Left renal pelvis (tissue), 4 donors: ENCODE measurements around the gene HSP90AB1. TPM values are rescaled to one million over a fixed set of nuclear protein-coding genes. Genes with fewer than 3 reads are reported as not detected.

ENCODE experiments used
- DNase-seq, 4 donors: peaks; one replicate each; pipeline ENCODE4 v3.0.0-alpha.2; 2013; ENCODE audit warnings: low read depth in 4 of 4, low spot score in 3 of 4
- polyA plus RNA-seq, 4 donors: library from polyadenylated mRNA; unstranded; fragments of 120-200 nt; gene quantifications; one replicate each; pipeline ENCODE4 v1.2.1, GENCODE V29; 2013; ENCODE audit not compliant: insufficient read length in 4 of 4

Gene HSP90AB1
- polyA plus RNA-seq, 4 donors: 1,104 to 1,369 (median 1,222) TPM

DNA sequence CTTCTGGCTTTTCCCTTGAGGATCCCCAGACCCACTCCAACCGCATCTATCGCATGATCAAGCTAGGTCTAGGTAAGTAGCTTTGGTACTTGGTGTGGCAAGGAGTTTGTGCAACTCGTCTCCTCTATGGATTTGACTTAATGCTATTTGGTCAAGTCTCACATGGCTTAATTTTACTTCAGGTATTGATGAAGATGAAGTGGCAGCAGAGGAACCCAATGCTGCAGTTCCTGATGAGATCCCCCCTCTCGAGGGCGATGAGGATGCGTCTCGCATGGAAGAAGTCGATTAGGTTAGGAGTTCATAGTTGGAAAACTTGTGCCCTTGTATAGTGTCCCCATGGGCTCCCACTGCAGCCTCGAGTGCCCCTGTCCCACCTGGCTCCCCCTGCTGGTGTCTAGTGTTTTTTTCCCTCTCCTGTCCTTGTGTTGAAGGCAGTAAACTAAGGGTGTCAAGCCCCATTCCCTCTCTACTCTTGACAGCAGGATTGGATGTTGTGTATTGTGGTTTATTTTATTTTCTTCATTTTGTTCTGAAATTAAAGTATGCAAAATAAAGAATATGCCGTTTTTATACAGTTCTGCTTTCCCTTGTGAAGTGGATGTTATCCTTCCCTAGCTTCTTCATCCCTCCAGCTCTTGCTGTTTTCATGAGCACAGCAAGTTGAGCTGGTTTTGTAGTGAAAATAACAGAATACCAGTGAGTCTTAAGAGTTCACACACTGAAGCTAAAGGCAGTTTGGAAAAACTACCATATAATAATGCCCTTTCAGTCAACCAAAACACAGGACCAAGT, 6.6 kb downstream of the HSP90AB1 start:
- no peak for DNase-seq

DNA sequence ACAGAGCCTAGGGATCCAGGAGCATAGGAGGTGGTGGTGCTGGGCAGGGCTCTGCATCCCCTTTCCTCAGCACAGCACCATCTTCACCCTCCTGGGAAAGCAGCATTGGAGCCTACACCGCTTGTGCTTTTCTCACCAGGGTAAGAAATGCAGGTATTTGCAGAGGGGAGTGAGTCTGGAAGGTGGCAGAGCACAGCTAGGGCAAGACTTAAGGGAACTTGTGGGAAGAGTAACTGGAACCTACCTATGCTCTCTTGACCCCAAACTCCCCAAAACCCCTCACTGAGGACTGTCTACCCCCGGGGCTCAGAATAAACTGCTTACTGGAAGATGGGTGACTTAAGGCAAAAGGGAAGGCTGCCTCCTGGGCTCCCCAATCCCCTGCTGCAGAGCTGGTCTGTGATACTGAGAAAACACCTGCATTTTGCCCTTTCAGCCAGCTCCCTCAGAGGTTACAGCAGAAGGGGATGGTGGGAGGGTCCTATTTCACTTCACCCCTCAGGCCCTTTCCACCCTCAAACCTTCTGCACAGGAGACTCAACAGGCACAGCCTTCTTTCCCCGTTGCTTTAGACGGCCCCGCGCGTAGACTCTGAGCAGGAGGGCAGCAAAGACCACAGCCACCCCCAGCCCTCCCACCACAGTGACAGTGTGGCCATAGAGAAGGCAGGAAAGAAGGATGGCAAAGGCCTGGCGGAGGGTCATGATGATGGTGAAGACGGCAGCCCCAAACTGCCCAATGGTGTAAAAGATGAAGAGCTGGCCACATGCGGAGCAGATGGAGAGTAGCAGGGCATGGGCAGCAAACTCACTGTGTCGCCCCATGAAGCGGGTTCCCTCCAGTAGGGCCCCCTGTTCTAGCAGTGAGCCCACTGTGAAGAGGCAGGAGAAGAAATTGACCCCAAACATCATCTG, 7.5 kb downstream of the HSP90AB1 start:
- DNase-seq: no peak

DNA sequence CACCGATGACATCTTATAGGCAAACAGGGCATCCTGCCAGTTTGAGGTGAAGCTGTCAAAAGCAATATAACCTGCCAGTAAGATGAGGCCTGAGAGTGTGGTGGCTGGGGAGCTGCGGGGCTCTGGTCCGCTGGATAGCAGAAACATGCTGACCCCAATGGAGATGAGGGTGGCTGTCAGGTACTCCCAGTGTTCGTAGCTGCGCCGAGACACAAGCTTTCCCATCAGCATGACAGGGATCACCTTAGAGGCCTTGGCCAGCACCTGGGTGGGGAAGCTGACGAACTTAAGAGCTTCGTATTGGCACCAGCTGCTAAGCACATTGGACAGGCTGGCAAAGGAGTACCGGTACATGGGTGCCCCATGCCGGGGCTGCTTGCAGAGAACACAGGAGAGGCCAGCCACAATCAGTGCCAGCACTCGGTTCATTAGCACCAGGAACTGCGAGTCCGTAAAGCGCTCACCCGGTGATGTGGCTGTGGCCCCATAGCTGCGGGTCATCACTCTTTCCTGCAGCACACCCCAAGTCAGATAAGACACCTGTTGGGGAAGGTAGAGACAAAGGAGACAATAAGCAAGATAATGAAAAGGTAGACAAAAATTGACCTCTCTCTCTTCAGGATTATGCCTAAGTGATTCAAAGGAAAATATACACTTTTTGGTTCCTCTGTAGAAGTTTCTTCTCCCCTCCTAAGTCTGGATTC, 8.4 kb downstream of the HSP90AB1 start:
- DNase-seq: no peak

DNA sequence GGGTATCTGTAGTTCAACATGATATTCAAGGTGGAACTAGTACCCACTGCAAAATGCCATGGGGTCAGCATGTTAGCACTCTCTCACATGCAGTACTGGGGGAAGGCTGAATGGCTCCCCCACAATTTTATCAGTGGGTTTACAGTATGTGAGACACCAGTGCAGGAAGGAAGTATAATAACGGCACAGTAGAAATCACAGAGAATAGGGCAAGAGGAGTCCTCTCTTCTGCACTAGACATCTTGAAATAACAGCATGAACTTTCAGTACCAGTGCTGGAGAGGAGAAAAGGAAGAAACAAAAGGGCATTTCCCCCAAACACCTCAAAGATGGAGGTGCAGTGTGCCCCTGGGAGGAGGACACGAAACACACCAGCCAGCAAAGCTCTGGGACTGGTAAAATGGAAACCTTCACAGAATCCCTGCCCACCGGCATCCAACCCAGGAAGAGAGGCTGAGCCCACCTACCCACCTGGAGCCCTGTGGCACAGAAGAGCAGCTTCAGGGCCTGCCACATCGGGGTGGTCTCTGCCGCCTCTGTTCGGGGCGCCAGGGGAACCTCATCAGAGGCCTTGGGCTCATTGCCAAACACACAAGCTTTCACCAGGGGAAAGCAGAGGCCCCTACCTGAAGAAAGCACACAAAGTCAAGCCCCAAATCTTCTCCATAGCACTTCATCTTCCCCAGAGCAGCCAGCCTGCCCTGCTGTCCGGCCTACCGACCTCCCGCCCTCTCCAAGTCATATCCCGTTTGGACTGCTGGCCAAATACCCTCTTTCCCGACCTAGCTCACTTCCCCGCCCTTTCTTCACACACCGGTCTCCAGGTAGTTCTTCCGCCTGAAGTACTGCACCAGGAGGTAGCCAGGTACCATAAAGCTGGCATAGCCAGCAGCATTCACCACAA, 9.2 kb downstream of the HSP90AB1 start:
- DNase-seq: no peak

DNA sequence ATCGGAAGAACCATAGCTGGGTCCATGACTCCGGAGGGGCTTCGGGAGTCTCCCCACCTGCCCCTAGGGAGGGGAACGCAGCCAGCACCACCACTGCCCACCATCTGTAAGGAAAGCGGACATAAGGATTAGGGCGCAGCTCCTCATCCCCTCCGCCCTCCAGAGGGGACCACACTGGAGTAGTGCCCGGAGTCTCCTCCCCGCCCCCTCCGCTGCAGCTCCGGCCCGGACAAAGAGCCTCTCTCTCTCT, 9.8 kb downstream of the HSP90AB1 start:
- DNase-seq: no peak

DNA sequence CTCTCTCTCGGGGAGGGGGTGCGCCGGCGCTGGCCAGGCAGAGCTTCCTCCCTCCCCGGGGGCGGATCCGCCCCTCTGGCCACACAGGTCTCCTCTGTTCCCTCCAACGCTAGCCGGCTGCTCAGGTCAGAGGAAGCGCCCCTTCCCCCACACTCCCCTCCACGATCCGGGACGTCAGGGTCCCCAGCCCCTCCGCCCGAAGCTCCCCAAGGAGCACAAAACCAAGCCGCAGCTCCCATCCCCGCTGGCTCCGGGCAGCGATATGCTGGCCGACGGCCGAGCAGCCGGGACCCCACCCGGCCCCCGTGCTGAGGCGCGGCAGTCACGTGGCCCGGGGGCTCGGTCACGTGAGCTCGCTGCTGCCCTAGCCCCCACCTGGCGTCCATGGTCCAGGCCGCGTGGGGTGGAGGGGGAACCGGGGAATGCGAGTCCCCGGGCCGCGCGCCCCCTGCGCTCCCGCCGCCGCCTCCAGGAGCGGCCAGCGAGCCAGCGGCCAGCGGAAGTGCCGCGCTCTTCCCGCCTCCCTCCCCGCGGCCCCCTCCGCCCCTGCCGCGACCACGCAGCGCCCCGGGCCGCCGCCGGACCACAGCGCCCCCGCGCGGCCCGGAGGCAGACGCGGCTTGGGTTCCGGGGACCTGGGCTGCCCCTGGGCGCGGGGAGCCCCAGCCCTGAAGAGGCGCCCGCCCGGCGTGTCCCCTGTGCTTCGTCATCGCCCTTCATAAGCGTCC, 10.3 kb downstream of the HSP90AB1 start, which contains the start of gene SLC35B2:
Gene SLC35B2 (minus strand): TSS at position 504 of the 728 bp plus-strand sequence. CDS start 118 bp downstream, at position 386.
- DNase-seq: no peak

DNA sequence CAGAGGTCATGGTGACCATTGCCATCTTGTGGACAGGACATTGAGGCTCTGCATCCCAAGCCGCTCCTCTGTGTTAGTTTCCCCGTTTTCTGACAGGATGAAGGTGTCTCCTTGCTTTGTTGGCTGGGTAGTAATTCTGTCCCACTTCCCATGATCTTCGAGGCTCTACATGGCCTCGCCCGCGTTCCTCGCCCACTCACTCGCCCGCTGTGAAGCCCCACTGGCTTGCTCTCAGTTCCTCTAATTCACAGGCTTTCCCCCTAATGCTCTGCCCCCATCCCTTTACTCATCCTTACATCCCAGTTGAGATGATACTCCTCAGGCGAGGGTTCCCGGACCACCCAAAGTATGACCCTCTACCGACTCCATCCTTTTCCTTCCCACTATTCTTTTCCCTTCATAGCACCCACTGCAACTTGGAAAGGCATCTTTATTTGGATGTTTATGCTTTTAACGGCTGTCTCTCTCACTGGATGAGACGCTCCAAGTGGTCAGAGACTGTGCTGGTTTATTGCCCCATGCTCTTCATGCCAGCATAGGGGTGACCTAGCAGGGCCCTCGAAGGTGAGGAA, 10.9 kb downstream of the HSP90AB1 start:
- DNase-seq: no peak

DNA sequence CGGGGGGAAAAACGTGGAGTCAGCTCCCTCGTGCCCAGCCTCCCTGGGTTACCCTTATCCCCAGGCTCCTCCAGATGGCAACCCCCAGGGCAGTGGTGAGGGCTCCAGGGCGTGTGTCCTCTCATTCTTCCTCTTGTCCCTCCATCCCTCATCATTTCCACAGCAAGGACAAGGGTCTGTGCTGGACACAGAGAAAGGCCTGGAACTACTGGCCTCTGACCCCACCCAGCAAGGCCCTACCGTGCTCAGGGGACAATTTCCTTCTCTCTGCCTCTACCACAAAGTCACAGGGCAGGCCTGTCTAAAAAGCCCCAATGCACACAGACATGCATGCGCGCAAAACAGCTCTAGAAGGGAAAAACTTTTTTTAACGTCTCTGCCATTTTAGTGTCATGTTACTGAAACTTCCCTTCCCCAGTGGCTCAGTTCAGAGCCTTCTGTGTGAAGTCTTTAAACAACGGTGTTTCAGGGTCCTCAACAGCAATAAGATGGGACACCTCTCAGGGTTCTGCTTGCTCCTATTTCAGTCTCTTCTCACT, 11.5 kb downstream of the HSP90AB1 start:
- DNase-seq: no peak

DNA sequence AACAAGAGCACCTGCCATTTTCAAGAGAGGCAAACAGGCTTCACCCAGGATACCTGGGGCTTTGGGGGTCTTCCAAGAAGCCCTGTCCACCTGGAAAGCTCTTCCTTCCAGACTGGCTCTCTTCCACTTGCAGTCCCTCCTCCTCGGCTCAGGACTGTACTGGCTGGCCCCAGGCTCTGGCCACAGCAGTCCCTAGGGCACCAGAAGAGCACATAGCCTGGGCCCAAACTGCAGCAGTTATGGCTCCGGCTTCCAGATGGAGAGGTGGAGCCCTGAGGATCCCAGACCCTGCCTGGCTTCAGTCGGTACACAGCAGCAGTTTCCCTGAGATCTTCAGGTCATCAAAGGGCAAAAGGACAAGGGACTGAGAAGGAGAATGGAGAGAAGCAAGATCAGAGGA, 12.0 kb downstream of the HSP90AB1 start:
- no peak for DNase-seq

DNA sequence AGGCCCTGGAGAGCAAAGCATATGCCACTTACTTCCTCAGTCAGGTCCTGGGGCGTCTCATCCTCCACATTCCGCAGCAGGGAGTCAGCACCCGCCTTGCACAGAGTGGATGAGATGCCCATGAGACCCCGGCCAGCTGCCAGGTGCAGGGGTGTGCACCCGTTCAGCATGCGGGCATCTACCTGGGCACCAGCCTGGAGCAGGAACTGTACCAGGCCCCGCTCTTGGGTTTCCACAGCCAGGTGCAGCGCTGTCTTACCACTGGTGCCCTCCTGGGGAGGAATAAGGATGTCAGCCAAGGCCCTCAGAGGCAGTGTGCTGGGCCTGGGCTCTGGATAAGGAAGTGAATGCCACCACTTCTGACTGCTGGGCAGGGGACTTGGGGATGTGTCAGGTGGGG, 13.1 kb downstream of the HSP90AB1 start:
- DNase-seq: no peak

DNA sequence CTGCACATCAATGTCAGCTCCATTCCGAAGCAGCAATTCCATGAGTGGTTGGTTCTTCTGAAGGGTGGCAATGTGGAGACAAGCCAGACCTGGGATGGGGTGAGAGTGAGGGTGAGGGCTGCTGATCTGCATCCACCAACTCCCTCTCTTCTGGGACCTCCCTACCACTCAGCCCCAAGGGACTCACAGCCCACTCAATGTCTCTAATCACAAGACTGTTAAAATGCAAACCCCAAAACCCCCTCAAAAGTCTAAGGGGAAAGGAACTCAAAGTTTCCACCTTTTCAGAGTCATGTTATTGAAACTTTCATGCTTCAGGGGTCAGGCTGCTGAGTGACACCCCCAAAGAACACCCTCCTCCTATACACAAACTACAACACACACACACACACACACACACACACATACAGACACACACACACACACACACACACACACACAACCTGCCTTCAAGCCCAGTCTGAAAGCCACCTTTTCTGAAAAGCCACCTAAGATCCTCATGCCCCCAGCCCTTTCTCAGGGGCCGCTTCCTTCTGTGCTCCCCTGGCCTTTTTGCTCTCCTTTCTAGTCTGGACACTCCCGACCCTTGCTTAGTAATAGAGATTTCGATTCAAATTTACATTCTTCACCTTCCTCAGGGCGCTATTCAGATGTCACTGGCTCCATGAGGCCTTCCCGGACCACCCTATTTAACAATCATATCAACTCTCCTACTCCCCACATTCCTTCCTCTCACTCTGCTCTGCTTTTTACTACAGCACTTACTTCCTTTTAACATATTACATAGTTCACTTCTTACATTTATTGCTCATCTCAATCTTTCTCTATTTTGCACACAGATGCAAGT, 13.8 kb downstream of the HSP90AB1 start:
- DNase-seq: no peak

DNA sequence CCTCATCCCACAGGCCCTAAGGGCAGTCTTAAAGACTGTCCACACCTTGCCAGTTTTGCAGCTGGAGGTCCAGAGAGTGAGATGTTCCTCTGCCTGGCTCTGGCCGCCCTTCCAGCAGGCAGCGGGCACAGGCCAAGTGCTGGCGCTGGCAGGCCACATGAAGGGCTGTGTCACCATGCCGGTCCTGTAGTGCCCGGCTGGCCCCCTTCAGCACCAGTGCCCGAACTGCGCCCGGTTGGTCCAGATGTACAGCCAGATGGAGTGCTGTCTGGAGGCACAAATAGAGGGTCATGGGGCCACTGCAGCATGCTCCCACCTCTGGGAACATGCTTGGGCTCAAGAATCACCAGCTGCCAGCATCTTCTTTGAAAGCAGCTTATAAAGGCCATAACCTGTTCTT, 14.7 kb downstream of the HSP90AB1 start:
- DNase-seq: no peak

DNA sequence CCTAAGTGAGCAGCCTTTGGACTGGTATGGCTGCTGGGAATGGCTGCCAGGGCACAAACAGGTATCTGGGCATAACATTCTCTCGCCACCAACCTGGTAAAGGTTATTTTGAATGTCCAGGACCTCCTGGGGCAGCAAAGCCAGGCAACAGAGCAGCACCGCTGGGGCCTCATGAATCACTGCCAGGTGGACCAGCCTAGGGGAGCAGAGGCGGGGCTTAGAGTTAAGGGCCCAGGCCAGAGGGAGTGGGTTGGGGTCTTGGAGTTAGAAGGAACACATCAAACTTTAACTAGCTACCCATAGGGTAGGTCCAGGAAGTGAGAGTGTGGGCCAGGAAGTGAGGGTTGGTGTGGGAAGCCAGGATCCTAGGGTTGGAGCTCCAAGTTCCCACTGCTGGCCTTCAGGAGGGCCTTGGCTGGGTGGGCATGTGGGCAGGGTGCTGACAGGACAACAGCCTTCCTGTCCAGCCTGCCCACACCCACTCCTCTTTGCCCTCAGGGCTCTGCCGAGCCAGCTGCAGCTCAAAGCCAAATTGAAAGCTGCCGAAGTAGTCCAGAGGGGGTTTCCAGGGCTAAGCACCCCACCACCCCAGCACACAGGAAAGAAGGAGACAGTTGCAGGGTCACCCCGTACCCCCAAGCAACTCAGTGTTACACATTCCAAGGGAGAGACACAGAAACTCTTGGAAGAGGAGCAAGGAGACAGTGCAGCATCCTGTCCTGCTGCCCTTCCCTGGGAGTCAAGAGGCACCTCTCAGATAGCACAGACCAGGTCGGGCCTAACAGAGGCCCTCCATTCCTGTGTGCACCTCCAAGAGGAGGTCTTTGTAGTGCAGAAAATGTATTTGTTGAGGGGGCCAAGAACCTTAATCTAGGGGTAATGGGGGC, 15.8 kb downstream of the HSP90AB1 start:
- DNase-seq: no peak

DNA sequence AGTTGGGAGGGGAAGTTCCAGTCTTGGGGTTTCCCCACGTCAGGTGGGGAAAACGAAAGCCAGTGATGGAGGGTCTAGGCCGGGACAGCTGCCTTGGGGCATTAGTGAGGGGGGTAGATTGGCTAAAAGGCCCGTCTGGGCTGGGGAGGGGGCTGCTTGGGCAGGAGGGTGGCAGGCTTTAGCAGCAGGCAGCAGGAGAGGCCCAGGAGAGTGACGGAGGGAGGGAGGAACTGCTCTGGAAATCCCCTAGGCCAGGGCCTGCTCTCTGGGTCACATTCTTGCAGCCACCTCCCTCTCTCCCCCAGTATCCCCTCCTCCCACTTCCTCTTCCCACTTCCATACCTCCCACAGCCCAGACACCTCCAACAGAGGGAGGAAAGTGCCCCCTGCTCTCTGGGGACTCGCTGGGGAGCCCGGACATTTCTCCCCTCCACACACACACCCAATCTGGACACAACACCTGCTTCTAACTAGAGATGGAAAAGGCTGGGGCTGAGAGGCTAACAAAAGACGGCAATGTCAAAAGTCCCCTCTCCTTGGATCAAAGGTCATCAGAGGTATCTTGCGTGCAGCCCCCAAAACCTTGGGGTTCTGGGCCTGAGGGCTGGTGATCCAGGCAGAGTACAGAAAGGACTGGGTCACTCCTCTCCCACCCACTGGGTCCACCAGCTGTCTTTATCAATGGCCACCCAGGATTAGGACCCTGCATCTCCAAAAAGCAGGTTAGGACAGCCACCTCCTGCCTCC, 16.6 kb downstream of the HSP90AB1 start:
- no peak for DNase-seq

DNA sequence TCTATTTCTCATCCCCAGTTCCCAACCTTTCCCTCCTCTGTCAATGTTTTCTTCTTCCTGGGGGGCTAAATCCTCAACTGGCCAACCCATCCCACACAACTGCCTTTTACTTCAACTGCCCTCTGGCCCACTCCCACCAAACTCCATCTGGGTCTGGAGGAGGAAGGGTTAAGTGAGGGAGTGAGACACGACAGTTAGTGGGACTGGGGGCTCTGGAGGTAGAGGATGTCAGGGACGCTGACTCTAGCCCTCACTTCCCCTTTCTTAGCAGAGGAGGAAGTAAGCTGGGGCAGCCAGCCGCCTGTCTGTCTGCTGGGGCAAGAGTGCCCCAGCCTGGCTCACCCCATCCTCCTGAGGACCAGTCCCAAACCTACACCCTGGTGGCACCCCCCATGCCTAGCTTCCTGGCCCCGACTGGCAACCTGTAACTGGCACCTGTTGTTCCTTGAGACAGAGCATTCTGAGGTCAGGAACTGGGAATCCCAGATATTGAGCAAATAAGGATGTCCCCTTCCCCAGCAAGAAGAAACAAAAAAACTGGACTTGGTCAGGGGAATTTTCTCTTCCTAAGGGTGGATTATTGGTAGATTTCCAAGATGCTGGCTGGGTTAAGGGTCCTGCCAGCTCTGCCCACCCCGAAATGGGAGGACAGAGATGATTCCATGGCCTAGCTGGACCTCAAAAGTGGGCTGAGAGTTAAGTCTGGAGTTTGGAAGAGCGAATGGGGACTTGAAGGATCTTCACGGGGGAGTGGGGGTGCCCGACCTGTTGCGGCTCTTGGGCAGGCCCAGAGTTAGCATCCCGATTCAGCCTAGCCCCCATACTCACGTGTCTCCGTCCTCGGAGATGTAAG, 17.5 kb downstream of the HSP90AB1 start:
- no peak for DNase-seq
